GM19463 (cell line): ENCODE measurements around the gene RHBDL1.
A peak's percentile ranks its signal among the peaks of the same experiment; 100 is the strongest.

ENCODE experiments used
- ATAC-seq: cut with Tn5 transposase; IDR thresholded peaks from one replicate; pipeline ENCODE4 v1.9.1; 2021; ENCODE audit warnings: mild to moderate bottlenecking, moderate library complexity; ENCODE audit not compliant: unreplicated experiment

RHBDL1 gene

GRCh38 chr16:652454-653305 lies 22.8 kb upstream of the RHBDL1 start:
- ATAC-seq = no peak

GRCh38 chr16:654034-654433 lies 21.4 kb upstream of the RHBDL1 start:
- no peak for ATAC-seq

GRCh38 chr16:657487-657886 lies 18.0 kb upstream of the RHBDL1 start:
- no peak for ATAC-seq

GRCh38 chr16:658679-659571 lies 16.5 kb upstream of the RHBDL1 start:
- no peak for ATAC-seq

GRCh38 chr16:659618-660017 lies 15.9 kb upstream of the RHBDL1 start:
- no peak for ATAC-seq

- ATAC-seq = no peak
Measured at GRCh38 chr16:660132-660458, 15.4 kb upstream of the RHBDL1 start.

GRCh38 chr16:660459-661183 lies 14.8 kb upstream of the RHBDL1 start:
- ATAC-seq = peak; percentile 78

- no peak for ATAC-seq
Measured at GRCh38 chr16:661184-661821, 14.2 kb upstream of the RHBDL1 start.

GRCh38 chr16:662095-662494 lies 13.4 kb upstream of the RHBDL1 start:
- ATAC-seq = no peak

GRCh38 chr16:662597-662996 lies 12.9 kb upstream of the RHBDL1 start:
- ATAC-seq = no peak

GRCh38 chr16:666572-666971 lies 8.9 kb upstream of the RHBDL1 start:
- ATAC-seq = no peak

GRCh38 chr16:667113-667779 lies 8.2 kb upstream of the RHBDL1 start:
- no peak for ATAC-seq

- peak; percentile 92 for ATAC-seq
Measured at GRCh38 chr16:667780-668518, 7.5 kb upstream of the RHBDL1 start, which contains the start of gene RHOT2. RHOT2 (plus strand) TSS chr16:668132; CDS start chr16:668200, 68 bp downstream.

- no peak for ATAC-seq
Measured at GRCh38 chr16:668519-669171, 6.8 kb upstream of the RHBDL1 start.

GRCh38 chr16:669666-670065 lies 5.8 kb upstream of the RHBDL1 start:
- no peak for ATAC-seq

- ATAC-seq = no peak
Measured at GRCh38 chr16:670485-671352, 4.8 kb upstream of the RHBDL1 start.

GRCh38 chr16:671353-672131 lies 3.9 kb upstream of the RHBDL1 start:
- no peak for ATAC-seq
